Measurements from ENCODE around the gene PCDHGA6. TPM values are rescaled to one million over a fixed set of nuclear protein-coding genes. Genes with fewer than 3 reads are reported as not detected.

Gene PCDHGA6
- total and polyA plus RNA-seq, 2 of the 8 experiments (the other 6 are each of a cell fraction or from before 2014, with no cell fraction given), result 1.4 to 2.0 TPM

DNA sequence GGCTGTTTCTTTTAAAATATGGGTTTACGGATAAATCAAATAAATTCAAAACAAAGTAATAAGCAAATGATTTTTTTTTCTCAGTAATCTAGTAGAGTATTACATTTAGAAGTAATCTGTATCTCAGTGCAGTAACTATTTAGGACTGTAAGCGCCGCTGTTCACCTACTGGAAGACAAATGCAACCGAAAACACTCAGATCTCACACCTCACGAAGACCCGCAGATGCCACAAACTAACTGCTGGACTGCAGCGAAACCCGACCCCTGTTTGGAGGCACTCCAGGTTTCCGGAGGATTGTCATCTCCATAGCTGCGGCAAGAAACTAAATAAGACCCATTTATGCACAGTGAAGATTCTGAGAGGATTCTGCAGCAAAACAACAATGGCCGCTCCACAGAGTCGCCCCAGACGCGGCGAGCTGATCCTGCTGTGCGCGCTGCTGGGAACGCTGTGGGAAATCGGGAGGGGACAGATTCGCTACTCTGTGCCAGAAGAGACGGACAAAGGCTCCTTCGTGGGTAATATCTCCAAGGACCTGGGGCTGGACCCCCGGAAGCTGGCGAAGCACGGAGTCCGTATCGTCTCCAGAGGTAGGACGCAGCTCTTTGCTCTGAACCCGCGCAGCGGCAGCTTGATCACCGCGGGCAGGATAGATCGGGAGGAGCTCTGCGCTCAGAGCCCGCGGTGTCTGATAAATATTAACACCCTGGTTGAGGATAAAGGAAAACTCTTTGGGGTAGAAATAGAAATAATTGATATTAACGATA lies 18.9 kb downstream of the PCDHGA6 start, which contains the start of gene PCDHGA8 (continued):
- TF ChIP-seq FOSL1 (IDR thresholded peaks at IDR 0.05; ENCODE audit: insufficient read depth, low read depth, low read length) (no peak), CHD1 (IDR thresholded peaks at IDR 0.05; ENCODE audit: low read depth, low read length) (no peak)

Data from H1 (cell line).